Forelimb muscle (tissue), 1 donor: ENCODE measurements around the gene GPR61. TPM values are rescaled to one million over a fixed set of nuclear protein-coding genes. Genes with fewer than 3 reads are reported as not detected.

ENCODE experiments used
- DNase-seq: peaks from one replicate; pipeline ENCODE4 v3.0.0-alpha.2; 2013; ENCODE audit warnings: low read depth
- polyA plus RNA-seq: library from polyadenylated mRNA; unstranded; fragments of 120-200 nt; gene quantifications from one replicate; pipeline ENCODE4 v1.2.1, GENCODE V29; 2013; ENCODE audit not compliant: insufficient read length

Gene GPR61
- polyA plus RNA-seq, 1 donor: 1.6 TPM

- no peak for DNase-seq
These were observed 30.2 kb upstream of the GPR61 start, which contains the start of gene AMIGO1 for GRCh38 chr1:109509176-109510134. AMIGO1 (minus strand) TSS chr1:109509727; CDS start chr1:109508912, 815 bp downstream.

- DNase-seq: no peak
These were observed 26.5 kb upstream of the GPR61 start for GRCh38 chr1:109513110-109513710.

- no peak for DNase-seq
These were observed 24.8 kb upstream of the GPR61 start for GRCh38 chr1:109514846-109515245.

- no peak for DNase-seq
These were observed 22.8 kb upstream of the GPR61 start for GRCh38 chr1:109516872-109517271.

- DNase-seq: no peak
These were observed 22.3 kb upstream of the GPR61 start for GRCh38 chr1:109517337-109517736.

- DNase-seq: no peak
These were observed 18.4 kb upstream of the GPR61 start for GRCh38 chr1:109521002-109521951.

GRCh38 chr1:109522026-109522425, 17.6 kb upstream of the GPR61 start:
- DNase-seq: no peak

GRCh38 chr1:109523706-109524105, 16.0 kb upstream of the GPR61 start:
- DNase-seq: no peak

- DNase-seq: no peak
These were observed 12.4 kb upstream of the GPR61 start for GRCh38 chr1:109527098-109527811.

- no peak for DNase-seq
These were observed 11.6 kb upstream of the GPR61 start for GRCh38 chr1:109527846-109528695.

- DNase-seq: no peak
These were observed 11.0 kb upstream of the GPR61 start for GRCh38 chr1:109528712-109529111.

GRCh38 chr1:109529881-109530456, 9.7 kb upstream of the GPR61 start:
- DNase-seq: no peak

GRCh38 chr1:109530457-109531087, 9.1 kb upstream of the GPR61 start:
- DNase-seq: no peak

GRCh38 chr1:109531380-109531779, 8.3 kb upstream of the GPR61 start:
- DNase-seq: no peak

GRCh38 chr1:109531826-109532364, 7.8 kb upstream of the GPR61 start:
- no peak for DNase-seq

- DNase-seq: no peak
These were observed 7.1 kb upstream of the GPR61 start for GRCh38 chr1:109532365-109533136.

GRCh38 chr1:109534307-109534858, 5.3 kb upstream of the GPR61 start:
- no peak for DNase-seq

GRCh38 chr1:109535481-109535880, 4.2 kb upstream of the GPR61 start:
- DNase-seq: no peak
